ENCODE data around the gene THEM4.
"Not testable (repeated sequence)": the region's sequence is repeated elsewhere in the genome, so short reads cannot be mapped to it uniquely, and the experiment has no call there.

The THEM4 gene

DNA sequence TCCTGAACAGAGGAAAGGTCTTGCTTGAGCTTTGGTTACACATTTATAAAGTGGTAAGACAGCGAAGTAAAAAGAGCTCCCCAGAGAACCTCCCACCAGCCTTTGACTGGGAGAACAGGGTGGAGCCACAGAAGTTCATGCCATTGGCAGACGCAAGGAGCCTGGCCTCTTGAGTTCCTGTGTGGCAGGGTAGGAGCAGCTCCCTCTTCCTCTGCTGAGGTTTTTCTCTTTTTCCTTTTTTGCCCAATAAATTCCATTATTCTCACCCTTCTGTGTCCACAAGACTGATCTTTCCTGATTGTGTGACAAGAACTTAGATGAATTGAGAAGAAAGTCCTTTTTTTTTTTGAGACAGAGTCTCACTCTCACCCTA lies 4.3 kb downstream of the THEM4 start:
- DNase-seq (ENCODE audit: low spot score) = no peak
- no peak overlapping the region for H3K27ac ChIP-seq
- H3K4me3 ChIP-seq = no peak overlapping the region
- TF ChIP-seq, protein P1, sequence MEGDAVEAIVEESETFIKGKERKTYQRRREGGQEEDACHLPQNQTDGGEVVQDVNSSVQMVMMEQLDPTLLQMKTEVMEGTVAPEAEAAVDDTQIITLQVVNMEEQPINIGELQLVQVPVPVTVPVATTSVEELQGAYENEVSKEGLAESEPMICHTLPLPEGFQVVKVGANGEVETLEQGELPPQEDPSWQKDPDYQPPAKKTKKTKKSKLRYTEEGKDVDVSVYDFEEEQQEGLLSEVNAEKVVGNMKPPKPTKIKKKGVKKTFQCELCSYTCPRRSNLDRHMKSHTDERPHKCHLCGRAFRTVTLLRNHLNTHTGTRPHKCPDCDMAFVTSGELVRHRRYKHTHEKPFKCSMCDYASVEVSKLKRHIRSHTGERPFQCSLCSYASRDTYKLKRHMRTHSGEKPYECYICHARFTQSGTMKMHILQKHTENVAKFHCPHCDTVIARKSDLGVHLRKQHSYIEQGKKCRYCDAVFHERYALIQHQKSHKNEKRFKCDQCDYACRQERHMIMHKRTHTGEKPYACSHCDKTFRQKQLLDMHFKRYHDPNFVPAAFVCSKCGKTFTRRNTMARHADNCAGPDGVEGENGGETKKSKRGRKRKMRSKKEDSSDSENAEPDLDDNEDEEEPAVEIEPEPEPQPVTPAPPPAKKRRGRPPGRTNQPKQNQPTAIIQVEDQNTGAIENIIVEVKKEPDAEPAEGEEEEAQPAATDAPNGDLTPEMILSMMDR (IDR thresholded peaks at IDR 0.05) = no peak

DNA sequence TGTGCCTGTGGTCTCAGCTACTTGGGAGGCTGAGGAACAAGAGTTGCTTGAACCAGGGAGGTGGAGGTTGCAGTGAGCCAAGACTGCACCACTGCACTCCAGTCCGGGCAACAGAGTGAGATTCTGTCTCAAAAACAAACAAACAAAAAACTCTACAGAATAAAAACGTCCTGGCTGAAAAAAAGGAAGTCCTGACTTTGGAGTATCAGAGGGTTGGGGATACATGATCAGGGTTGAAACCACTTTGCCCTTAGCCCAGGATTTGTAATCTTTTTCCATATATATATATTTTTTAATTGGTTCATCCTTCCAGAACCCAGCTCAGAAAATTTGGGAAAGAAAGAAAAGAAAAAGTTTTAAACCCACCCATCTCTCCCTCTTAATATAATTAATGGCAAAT lies 6.5 kb downstream of the THEM4 start:
- DNase-seq (ENCODE audit: low spot score) = no peak
- TF ChIP-seq, protein P1 (IDR thresholded peaks at IDR 0.05) = no peak
- Histone ChIP-seq H3K27ac (no peak overlapping the region), H3K4me3 (no peak overlapping the region)

DNA sequence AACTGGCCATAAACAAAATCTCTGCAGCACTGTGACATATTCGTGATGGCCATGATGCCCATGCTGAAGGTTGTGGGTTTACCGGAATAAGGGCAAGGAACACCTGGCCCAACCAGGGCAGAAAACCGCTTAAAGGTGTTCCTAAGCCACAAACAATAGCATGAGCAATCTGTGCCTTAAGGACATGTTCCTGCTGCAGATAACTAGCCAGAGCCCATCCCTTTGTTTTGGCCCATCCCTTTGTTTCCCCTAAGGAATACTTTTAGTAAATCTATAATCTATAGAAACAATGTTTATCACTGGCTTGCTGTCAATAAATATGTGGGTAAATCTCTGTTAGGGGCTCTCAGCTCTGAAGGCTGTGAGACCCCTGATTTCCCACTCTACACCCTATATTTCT lies 8.5 kb downstream of the THEM4 start:
- H3K27ac ChIP-seq; DNase-seq (ENCODE audit: low spot score); H3K4me3 ChIP-seq: not testable (repeated sequence)

DNA sequence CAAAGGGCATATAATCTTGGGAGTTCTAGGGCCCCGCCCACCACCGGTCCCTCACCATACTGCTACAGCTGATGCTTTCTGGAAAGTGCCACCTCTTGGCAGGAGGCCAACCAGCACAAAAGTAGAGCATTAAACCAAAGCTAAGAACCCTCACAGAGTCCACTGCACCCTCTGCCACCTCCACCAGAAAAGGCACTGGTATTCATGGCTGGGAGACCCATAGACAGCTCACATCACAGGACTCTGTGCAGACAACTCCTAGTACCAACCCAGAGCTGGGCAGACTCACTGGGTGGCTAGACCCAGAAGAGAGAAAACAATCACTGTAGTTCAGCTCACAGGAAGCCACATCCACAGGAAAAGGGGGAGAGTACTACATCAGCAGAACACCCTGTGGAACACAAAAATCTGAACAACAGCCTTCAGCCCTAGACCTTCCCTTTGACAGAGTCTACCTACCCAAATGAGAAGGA lies 10.8 kb downstream of the THEM4 start:
- no peak overlapping the region for H3K4me3 ChIP-seq
- no peak for DNase-seq (ENCODE audit: low spot score)
- no peak overlapping the region for H3K27ac ChIP-seq
- TF ChIP-seq, protein P1 (IDR thresholded peaks at IDR 0.05) = no peak

DNA sequence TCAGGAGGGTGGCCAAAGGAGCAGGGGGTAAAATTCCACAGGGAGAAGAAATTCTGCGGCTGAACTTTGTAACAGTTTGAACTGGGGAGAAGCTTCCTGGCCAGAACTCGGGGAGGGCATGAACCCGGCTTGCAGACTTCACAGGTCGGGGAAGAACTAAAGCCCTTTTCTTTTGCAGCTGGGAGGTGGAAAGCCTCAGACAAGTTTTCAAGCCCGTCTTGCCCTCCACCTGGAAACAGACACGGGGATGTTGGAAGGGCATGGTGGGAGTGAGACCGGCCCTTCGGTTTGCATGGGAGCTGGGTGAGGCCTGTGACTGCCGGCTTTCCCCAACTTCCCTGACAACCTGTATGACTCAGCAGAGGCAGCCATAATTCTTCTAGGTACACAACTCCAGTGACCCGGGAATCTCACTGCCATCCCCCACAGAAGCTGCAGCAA lies 11.3 kb downstream of the THEM4 start:
- Histone ChIP-seq H3K4me3 (no peak overlapping the region), H3K27ac (no peak overlapping the region)
- DNase-seq (ENCODE audit: low spot score) = no peak
- TF ChIP-seq, protein P1 (IDR thresholded peaks at IDR 0.05) = no peak

DNA sequence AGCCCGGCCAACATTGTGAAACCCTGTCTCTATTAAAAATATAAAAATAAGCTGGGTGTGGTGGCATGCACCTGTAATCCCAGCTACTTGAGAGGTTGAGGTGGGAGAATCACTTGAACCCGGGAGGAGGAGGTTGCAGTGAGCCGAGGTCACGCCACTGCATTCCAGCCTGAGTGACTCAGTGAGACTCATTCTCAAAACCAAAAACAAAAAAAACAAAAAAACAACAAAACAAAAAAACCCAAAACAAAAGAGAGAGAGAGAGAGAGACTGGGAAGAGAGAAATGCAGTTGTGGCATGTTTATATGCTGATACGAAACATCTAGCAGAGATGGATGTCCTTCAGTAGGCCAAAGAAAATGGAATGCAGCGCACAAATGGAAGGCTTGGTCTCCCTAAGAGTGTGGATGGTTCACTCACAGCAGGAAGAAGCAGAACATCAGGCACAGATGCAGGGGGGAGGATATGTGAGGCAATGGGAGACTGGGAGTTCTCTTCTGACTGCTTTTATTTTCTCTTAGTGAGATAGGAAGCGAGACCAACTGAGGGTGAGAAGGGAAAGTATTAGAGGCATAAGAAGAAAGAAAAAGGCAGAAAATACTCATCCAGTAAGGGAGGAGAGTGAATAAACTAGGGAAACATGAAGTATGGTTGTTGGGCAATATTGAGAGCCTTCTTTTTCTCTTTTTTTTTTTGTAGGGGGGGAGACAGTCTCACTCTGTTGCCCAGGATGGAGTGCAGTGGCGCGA lies 16.0 kb downstream of the THEM4 start:
- TF ChIP-seq, protein P1 (IDR thresholded peaks at IDR 0.05) = no peak

DNA sequence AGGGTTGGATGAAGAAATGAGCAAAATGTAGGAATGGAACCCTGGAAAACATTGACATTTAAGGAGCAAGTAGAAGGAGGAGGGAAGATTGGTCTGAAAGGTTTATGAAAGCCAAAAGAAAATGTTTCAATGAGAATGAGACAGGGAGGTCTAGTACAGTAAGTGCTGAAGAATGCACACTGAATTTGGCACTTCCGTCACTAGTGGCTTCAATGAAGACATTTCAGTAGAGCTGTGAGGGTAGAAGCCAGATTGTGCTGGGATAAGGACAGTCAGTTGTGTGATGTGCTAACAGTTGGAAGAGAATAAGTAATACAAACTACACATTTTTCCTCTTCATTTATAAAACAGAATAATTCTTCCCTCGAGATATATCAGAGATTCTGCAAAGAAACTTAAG lies 17.1 kb downstream of the THEM4 start:
- Histone ChIP-seq H3K27ac (no peak overlapping the region), H3K4me3 (no peak overlapping the region)
- no peak for DNase-seq (ENCODE audit: low spot score)
- TF ChIP-seq, protein P1 (IDR thresholded peaks at IDR 0.05) = no peak

More for the DNA sequence above, 16.0 kb downstream of the THEM4 start:
- H3K4me3 ChIP-seq = no peak overlapping the region
- no peak for DNase-seq (ENCODE audit: low spot score)
- H3K27ac ChIP-seq = no peak overlapping the region

All from coronary artery (tissue), 2 donors.